SIG-M5 treated with dmso at 0.1 percent for 504 hours (cell line): ENCODE results near the gene LRRC49.
"Not testable (repeated sequence)": the region's sequence is repeated elsewhere in the genome, so short reads cannot be mapped to it uniquely, and the experiment has no call there.

Experiments used
- DNase-seq: peaks from one replicate; lab custom pipeline; 2025; ENCODE audit not compliant: unreplicated experiment; lab: John Stamatoyannopoulos, UW

Gene LRRC49

DNA sequence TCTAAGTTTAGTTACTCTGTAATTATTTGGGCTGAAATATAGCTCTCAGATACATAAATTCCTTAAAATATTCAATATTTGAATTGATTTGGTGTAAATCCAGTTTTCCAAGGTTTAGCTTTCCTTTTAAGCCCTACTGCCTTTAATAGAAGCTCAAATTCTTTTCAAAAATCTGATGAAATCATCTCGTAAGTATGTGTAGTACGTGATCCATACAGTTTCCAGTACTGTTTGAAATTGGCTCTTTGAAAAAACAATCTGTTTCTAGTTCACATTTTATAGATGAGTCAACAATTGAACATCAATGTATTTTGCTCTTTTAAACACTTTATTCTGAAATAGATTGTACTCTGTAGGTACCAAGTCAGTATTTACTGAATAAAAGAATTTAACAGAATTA is 84.2 kb downstream of the LRRC49 start:
- DNase-seq = no peak

DNA sequence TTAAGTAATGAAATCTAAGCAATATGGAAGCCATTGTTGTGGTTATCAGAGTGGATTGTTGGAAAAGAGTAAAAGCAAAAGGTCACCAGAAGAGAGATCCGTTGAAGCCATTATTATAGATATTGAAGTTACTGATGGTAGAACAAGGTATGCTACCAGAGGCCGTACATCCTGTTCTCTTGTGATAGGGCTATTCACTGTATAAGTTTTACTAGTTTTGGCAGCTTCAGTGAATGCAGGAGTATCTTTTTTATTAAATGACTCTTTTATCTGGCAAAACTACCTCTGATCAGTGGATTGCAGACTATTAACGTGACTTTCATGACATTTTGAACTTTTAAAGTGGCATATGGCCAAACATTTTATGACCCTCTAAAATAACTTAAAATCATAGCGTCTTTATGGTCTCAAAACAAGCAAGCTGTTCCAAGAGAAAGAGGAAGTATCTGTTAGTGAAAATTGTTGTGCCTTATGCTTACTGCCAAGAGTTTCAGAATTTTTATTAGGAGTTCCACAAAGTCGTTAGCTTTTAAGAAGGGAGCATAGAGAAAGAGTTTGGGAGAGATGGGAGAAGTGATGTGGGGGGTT is 102.9 kb downstream of the LRRC49 start:
- peak; percentile 1 for DNase-seq

DNA sequence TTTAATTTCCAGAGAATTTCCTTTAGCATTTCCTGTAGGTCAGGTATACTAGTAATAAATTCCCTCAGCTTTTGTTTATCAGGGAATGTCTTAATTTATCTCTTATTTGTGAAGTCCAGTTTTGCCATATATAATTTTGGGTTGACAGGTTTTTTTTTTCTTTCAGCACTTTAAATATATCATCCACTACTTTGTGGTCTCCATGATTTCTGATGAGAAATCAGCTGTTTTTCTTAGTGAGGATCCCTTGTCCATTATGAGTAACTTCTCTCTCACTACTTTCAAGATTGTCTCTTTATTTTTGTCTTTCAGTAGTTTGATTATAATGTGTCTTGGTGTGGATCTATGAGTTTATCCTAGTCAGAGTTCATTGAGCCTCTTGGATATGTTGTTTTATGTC is 105.7 kb downstream of the LRRC49 start:
- DNase-seq = no peak

DNA sequence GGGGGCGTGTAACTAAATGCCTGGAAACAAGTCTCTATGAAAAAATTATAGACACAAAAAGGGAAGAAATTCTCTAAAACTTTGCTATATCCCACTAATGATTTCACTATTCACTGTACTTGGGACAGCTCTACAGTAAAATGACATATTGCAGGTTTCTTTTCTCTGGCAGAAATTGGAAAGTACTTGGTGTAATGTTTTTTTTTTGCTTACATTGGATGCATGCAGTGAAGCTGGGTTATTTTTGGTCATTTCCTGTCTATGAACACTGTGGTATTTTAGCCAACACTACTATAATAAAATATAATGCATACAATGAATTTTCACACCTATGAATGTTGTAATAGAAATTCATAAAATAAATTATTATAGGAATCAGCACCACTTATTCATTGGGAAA is 109.7 kb downstream of the LRRC49 start:
- DNase-seq = no peak

DNA sequence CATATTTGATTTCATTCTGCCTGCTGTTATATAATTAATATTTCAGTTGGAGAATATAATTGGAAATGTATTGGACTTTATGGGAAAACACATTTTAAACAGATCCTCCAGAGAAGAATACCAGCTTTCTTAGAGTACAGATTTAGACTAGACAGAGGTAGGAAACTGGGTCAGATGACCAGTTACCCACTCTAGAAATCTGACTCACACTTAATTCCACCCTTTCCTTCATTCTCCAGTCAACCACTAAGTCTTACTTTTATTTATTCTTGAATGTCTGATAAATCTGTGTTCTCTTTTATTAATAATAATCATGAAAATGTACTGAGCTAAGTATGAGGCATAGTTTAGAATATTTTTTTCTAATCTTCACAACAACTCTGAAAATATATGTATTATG is 110.7 kb downstream of the LRRC49 start:
- no peak for DNase-seq

DNA sequence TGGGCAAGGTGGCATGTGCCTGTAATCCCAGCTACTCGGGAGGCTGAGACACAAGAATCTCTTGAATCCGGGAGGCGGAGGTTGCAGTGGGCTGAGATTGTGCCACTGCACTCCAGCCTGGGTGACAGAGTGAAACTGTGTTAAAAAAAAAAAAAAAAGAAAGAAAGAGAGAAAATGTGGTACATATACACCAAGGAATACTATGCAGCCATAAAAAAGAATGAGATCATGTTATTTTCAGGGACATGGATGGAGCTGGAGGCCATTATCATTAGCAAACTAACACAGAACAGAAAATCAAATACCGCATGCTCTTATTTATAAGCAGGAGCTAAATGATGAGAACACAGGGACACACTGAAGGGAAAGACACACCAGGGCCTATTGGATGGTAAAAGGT is 111.9 kb downstream of the LRRC49 start:
- not testable (repeated sequence) for DNase-seq

DNA sequence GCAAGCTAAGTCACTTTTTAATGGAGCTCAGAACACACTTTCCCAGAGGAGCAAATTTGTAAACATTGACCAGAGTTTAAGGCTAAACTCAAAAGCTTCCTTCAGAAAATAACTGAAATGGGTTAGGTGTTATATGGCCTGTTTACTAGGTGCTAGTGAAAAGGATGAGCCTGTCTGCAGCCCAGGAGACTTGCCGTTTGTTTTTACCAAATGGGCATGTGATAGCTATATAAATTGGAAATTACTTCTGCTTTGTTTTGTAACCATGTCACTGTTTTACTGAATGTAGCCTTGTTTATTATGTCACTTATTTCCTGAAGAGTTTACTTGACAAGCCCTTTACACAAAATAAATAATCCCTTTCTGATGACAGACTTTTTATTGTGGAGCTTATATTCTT is 113.3 kb downstream of the LRRC49 start:
- no peak for DNase-seq

DNA sequence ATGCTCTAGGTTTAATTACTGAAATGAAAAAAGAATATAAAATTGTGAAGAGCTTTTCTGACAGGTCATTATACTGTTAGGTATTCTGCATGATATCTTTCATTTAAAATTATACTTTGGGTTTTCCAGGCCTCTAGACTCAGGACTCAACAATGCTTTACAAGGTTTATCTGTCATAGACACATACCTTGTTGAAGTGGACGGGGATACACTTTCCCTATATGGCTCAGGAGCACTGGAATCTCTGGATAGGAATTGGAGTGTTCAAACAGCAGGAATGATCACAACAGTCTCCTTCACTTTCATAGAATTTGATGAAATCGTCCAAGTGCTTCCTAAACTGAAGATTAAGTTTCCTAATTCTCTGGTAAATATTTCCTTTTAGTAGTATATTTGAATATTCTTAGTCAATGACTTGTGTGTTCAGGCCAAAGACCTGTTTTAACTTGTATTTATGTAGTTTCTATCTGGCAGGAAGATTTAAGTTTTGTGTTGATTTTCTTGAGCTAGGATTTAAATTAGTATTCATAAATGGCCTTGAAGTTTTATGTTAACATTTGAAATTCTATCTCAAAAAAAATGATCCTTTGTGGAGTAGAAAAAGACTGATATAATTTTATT is 115.7 kb downstream of the LRRC49 start:
- DNase-seq = no peak

DNA sequence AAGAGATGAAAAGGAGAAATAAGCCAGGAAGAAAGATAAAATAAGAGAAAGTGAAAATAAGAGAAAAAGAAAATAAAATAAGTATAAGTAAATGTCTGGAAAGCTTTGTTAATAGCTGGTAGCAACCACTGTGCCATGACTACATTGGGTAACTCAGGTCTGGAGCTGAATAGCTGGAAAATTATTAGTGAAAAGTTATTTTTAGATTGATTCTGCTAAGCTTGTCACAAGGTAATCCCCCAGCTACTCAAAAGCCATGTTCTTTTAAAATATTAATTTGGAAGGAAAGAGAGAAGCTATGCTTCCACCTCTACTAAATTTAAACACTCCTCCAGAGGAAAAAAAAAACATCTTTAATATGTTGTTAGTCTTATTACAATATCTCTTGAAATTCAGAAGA is 117.8 kb downstream of the LRRC49 start:
- no peak for DNase-seq

DNA sequence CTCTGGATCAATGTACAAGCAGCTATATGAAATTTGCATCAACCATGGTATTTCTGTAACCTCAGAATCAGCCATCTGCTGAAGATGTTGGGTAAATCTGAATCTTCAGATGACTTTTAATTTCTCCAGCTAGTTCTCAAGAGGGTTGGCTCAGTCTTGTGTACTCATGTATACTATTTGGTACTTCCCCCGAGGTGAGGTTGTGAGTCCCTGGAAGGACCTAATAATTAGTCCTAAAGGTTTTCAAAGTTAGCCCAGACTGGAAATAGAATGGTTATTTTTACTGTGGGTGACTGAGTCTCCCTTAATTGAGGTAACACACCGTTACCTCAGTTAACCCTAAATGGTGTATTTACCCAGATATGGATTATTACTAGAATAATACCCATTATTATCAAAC is 118.4 kb downstream of the LRRC49 start:
- DNase-seq = no peak

DNA sequence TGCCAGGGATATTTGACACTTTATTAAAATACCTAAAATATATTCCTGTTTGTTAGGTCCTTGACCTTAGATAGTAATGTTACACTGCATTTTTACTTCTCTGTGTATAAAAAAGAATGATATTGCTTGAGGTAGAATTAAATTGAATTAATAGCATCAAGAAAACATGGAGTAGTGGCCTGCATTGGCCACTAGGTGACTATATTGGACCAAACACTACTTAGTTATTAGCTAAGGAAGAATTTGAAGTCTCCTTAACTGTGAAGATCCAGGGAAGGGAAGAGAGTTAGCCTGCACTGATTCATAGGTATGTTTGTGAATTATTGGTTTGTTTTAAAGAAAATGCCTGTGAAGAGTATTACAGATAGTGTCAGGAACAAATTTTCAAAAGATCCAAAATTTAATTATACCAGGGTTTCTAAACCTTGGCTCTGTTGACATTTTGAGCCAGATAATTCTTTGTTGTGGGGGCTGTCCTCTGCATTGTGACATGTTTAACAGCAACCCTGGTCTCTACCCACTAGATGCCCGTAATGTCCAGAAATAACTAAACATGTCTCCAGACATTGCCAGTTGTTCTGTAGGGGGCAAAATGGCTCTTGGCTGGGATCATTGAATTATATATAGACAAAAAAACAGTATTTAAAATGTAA is 119.0 kb downstream of the LRRC49 start:
- peak; percentile 15 for DNase-seq

DNA sequence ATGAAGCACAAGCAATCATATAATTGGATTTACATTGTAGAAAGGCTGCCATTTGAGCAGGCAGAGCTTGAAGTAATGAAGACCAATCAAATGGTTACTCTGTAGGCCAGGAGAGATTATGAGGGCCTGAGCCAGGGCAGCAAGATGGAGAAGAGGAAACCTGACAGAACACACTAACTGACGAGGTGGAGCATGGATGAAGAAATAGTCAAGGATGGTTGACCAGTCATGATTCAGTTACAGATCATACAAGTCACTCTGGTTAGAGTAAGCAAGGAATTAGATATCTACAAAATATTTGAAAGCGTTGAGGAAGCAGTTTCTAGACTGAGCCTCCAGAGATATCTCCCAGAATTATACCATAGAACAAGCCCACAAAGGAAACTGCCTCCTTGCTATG is 120.8 kb downstream of the LRRC49 start:
- no peak for DNase-seq

DNA sequence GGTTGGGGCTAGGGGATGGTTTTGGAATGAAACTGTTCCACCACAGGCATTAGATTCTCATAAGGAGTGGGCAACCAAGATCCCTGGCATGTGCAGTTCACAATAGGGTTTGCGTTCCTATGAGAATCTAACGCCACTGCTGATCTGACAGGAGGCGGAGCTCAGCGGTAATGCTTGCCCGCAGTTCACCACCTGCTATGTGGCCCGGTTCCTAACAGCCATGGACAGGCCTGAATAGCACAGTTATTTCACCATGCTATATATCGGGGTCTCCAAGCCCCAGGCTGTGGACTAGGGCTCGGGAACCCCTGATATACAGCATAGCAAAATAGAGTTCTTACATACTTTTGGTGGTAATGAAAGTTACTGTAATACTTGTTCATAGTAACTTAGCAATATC is 122.7 kb downstream of the LRRC49 start:
- no peak for DNase-seq

DNA sequence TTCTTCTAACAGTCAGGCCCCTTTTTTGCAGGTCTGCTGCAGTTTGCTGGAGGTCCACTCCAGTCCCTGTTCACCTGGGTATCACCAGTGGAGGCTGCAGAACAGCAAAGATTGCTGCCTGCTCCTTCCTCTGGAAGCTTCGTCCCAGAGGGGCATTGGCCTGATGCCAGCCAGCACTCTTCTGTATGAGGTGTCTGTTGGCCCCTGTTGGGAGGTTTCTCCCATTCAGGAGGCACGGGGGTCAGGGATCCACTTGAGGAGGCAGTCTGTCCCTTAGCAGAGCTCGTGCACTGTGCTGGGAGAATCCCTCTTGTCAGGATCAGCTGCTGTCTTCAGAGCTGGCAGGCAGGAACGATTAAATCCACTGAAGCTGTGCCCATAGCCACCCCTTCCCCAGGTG is 138.6 kb downstream of the LRRC49 start:
- not testable (repeated sequence) for DNase-seq

DNA sequence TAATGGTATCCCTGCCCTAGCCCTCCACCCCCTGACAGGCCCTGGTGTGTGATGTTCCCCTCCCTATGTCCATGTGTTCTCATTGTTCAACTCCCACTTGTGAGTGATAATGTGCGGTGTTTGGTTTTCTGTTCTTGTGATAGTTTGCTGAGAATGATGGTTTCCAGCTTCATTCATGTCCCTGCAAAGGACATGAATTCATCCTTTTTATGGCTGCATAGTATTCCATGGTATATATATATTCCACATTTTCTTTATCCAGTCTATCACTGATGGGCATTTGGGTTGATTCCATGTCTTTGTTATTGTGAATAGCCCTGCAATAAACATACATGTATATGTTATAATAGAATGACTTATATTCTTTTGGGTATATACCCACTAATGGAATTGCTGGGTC is 142.9 kb downstream of the LRRC49 start:
- DNase-seq = not testable (repeated sequence)

DNA sequence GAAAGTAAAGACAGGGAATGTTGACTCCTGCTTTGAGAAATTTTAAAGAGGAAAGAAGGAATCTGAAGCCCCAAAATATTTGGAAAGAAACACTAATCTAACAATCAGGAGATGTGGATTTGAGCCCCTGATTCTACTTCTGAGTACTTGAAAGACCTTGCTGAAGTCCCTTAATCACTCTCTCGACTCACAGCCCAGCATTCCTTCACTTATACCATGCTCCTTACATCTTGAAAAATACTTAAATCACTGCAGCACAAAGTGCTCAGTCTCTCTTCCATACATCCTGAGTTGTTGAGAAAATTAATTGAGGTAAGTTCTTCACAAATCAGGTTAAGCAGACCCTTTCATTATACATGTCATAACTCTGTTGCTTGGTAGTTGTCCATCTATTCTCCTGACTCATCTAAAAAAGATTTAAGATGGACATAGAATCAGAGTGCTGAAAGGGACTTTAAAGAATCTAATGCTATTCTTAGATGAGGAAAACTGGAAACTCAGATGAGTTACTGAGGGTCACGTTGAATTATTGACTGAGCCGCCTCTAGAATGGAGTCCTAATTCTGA is 149.8 kb downstream of the LRRC49 start:
- no peak for DNase-seq

DNA sequence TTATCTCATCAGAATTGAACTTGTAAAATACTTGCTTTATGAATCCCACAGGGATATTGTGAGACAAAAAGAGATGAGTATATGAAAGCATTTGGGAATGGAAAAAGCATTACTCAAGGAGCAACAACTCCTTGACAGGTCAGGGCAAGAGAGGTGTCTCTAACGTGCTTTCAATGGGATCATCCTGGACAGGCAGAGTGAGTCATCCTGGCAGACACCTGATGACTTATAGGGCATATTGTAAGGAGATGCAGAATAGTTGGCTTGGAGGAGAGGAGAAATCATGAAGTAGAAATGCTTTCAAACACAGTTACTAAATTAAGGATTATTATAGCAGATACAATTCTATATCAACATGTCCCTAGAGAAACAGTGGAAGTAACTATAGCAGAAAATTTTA is 150.7 kb downstream of the LRRC49 start:
- DNase-seq = no peak

DNA sequence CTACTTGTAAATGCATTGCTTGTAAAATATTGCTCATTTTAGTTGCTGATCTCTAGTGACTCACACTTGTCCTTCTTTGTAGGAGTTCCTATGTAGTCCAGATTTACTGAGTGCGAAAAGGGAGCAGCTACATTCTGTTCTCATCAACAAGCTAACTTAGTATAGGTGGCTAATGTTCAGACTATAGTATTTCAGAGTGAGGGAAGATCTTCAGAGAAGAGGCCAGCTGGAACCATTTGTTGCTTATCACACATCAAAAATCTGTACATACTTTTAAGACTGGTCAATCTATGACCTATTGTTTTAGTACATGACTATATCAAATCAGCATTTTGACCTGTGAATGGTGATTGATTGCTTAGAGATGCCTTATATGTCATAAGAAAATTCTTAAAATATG is 151.4 kb downstream of the LRRC49 start:
- DNase-seq = no peak

DNA sequence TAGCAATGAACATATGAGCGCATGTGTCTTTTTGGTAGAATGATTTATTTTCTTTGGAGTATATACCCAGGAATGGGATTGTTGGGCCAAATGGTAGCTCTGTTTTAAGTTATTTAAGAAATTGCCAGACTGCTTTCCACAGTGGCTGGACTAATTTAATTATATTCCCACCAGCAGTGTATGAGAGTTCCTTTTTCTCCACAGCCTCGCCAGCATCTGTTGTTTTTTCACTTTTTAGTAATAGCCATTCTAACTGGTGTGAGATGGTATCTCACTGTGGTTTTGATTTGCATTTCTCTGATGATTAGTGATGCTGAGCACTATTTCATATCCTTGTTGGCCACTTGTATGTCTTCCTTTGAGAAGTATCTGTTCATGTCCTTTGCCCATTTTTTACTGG is 153.5 kb downstream of the LRRC49 start:
- DNase-seq = not testable (repeated sequence)

DNA sequence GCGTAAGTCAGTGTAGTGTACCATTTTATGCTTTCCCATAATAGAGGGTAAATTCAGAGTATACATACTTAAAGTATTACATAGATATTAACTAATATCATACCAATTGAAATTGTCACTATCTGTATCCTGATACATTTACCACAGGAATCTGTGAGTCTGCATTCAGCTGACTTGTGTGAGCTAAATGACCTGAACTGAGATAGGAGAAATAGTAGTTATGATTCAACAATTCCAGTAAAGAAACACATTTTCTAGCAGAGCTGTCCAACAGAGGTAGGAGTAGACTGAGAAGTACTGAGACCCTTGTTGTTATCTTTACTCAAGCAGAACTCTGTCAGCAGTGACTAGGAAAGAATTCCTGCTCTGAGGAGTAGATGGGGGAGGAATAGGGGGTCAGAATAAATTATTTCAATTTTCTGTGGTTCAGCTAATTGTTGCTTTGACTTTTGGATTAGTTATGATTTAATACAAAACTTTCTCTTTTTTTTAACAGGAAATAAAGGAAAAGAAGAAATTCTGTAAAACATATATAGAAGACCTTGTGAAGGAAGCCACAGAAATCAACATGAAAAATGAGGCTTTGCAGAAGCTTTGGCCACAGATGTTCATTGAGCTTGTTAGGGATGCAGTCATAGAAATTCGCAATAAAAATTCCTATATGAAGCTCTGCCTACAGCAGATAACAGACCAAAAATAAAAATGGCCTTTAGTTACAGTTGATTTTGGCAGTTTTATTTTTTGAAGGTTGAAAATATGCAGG is 156.5 kb downstream of the LRRC49 start:
- no peak for DNase-seq

DNA sequence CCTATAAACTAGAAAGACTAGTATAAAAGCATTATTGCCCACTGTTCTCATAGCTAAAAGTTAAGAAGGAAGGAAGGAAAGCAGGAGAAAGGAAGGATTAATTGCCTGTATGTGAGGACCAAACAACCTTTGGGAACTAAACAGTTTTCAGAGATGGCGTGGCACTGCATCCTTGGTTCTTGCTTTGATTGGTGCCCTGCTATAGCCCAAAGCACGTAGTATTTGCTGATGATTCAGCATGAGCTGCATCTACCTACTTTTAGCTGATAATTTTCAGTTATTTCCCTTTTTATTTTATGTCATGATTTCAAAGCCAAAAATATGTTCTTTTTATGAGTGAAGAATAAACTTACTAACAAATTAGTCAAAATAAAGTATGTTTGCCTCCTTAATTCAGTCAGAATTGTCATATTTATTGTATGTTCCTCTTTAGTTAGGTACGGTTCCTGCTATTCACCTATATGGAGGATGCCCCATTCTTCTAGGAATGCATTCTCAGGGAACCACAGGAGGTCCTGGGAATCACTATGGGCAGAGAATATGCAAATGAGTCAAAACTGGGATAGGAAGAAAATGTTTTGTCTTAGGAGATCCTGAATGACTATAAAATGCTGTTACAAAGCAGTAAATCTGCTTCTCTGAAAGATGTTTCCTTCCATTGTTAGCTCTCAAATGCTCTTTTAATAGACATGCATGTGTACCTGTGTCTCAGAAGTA is 157.2 kb downstream of the LRRC49 start:
- no peak for DNase-seq
